WTC11 (cell line): ENCODE results near the gene TMBIM6. TPM values are rescaled to one million over a fixed set of nuclear protein-coding genes. Genes with fewer than 3 reads are reported as not detected.

Experiments used
- ATAC-seq: fragments of 200-7000 bp; cut with Tn5 transposase; 2 replicates; pipeline ENCODE4 v1.10.0; 2021; ENCODE audit warnings: mild to moderate bottlenecking, moderate library complexity
- CTCF ChIA-PET: fragments of 300-600 bp; sonication (Branson Sonifier 250); formaldehyde crosslinking; loops from one replicate; lab custom pipeline; 2021; ENCODE audit warnings: antibody characterized with exemption; lab: Charles Lee
- POLR2A ChIA-PET: fragments of 350-600 bp; sonication (Branson Sonifier 250); formaldehyde crosslinking; loops from one replicate; lab custom pipeline; 2021; ENCODE audit warnings: antibody characterized with exemption; lab: Charles Lee
- DNase-seq: peaks from one replicate; pipeline ENCODE4 v3.0.0; 2021; ENCODE audit warnings: low spot score
- H3K27ac Mint-ChIP-seq: 2 replicates; pipeline ENCODE4 v1.8.0; 2021; ENCODE audit warnings: mixed read lengths
- H3K27me3 Mint-ChIP-seq: 2 replicates; pipeline ENCODE4 v1.8.0; 2021; ENCODE audit warnings: low read depth, mild to moderate bottlenecking, moderate library complexity, mixed read lengths
- H3K36me3 Mint-ChIP-seq: 2 replicates; pipeline ENCODE4 v1.8.0; 2021; ENCODE audit warnings: mixed read lengths
- H3K4me1 Mint-ChIP-seq: 2 replicates; pipeline ENCODE4 v1.8.0; 2022; ENCODE audit warnings: mixed read lengths
- H3K4me3 Mint-ChIP-seq: 2 replicates; pipeline ENCODE4 v1.8.0; 2021; ENCODE audit warnings: mild to moderate bottlenecking, moderate library complexity, mixed read lengths
- H3K9me3 Mint-ChIP-seq: 2 replicates; pipeline ENCODE4 v1.8.0; 2021; ENCODE audit warnings: mixed read lengths
- ATF1 ChIP-seq: sonication (generic); formaldehyde crosslinking; IDR thresholded peaks from 2 replicates; pipeline ENCODE4 v1.8.1; 2023; ENCODE audit warnings: mild to moderate bottlenecking, moderate library complexity, missing genetic modification reagents
- CREM ChIP-seq: sonication (generic); formaldehyde crosslinking; IDR thresholded peaks from 2 replicates; pipeline ENCODE4 v1.8.1; 2022; ENCODE audit warnings: mild to moderate bottlenecking, missing genetic modification reagents, moderate library complexity
- ELF4 ChIP-seq: sonication (generic); formaldehyde crosslinking; IDR thresholded peaks from 2 replicates; pipeline ENCODE4 v1.8.1; 2022; ENCODE audit warnings: low read depth, mild to moderate bottlenecking, moderate library complexity, missing genetic modification reagents
- ESRRA ChIP-seq: sonication (generic); formaldehyde crosslinking; IDR thresholded peaks from 2 replicates; pipeline ENCODE4 v1.8.1; 2022; ENCODE audit warnings: mild to moderate bottlenecking, missing genetic modification reagents, borderline replicate concordance
- FOXP1 ChIP-seq: sonication (generic); formaldehyde crosslinking; IDR thresholded peaks from 2 replicates; pipeline ENCODE4 v1.8.0; 2022; ENCODE audit warnings: missing genetic modification reagents, mild to moderate bottlenecking, moderate library complexity, borderline replicate concordance
- GABPB1 ChIP-seq: sonication (generic); formaldehyde crosslinking; IDR thresholded peaks from 2 replicates; pipeline ENCODE4 v1.8.1; 2023; ENCODE audit warnings: mild to moderate bottlenecking, missing genetic modification reagents
- HMGA2 ChIP-seq: fragments of 250-450 bp; sonication (Bioruptor Pico); IDR thresholded peaks from 2 replicates; pipeline ENCODE4 v1.4.0; 2021; ENCODE audit warnings: mild to moderate bottlenecking, moderate library complexity
- JUN ChIP-seq: sonication (generic); formaldehyde crosslinking; IDR thresholded peaks from 2 replicates; pipeline ENCODE4 v1.8.0; 2023; ENCODE audit warnings: mild to moderate bottlenecking, missing genetic modification reagents
- RELA ChIP-seq: sonication (generic); formaldehyde crosslinking; IDR thresholded peaks from 2 replicates; pipeline ENCODE4 v1.8.1; 2022; ENCODE audit warnings: missing genetic modification reagents, mild to moderate bottlenecking, borderline replicate concordance
- SMAD3 ChIP-seq: sonication (generic); formaldehyde crosslinking; IDR thresholded peaks from 2 replicates; pipeline ENCODE4 v1.8.0; 2022; ENCODE audit warnings: missing genetic modification reagents, mild to moderate bottlenecking, borderline replicate concordance
- USF1 ChIP-seq: sonication (generic); formaldehyde crosslinking; IDR thresholded peaks from 2 replicates; pipeline ENCODE4 v1.8.0; 2022; ENCODE audit warnings: mild to moderate bottlenecking, missing genetic modification reagents
- ZMAT4 ChIP-seq: fragments of 250-450 bp; sonication (Bioruptor Pico); IDR thresholded peaks from 2 replicates; pipeline ENCODE4 v1.9.0; 2021; ENCODE audit warnings: mild to moderate bottlenecking
- ZNF121 ChIP-seq: sonication (generic); formaldehyde crosslinking; IDR thresholded peaks from 2 replicates; pipeline ENCODE4 v1.8.0; 2023; ENCODE audit warnings: missing genetic modification reagents
- ZNF138 ChIP-seq: sonication (generic); formaldehyde crosslinking; conservative IDR thresholded peaks from 2 replicates; pipeline ENCODE4 v1.8.1; 2022; ENCODE audit warnings: mild to moderate bottlenecking, moderate library complexity, missing genetic modification reagents
- ZNF263 ChIP-seq: sonication (generic); formaldehyde crosslinking; IDR thresholded peaks from 2 replicates; pipeline ENCODE4 v1.8.1; 2022; ENCODE audit warnings: low read depth, mild to moderate bottlenecking, moderate library complexity, missing genetic modification reagents
- ZNF425 ChIP-seq: fragments of 250-450 bp; sonication (Bioruptor Pico); conservative IDR thresholded peaks from 2 replicates; pipeline ENCODE4 v1.9.0; 2021; ENCODE audit warnings: mild to moderate bottlenecking
- total RNA-seq: library from RNA; stranded (reverse); gene quantifications from 3 replicates; pipeline ENCODE4 v1.2.3, GENCODE V29; 2021
- TF ChIP-seq, protein P1 (sequence below): fragments of 250-450 bp; sonication (Bioruptor Pico); IDR thresholded peaks from 2 replicates; pipeline ENCODE4 v1.8.0; 2021; ENCODE audit warnings: mild to moderate bottlenecking

Gene TMBIM6
- total RNA-seq, 1 experiment from 2014 or later, result 402 TPM

GRCh38 chr12:49790741-49791555, 49.6 kb downstream of the TMBIM6 start:
- H3K27me3 Mint-ChIP-seq, result no peaks in the 10 kb centered on the region
- no peak for ATAC-seq
- no peak for DNase-seq
- peak overlapping the region; percentile 53; the same call in 1 of the 2 replicates for H3K27ac Mint-ChIP-seq
- CTCF ChIA-PET, result interaction anchor here (0.6 to 1.5 kb wide), 8 partner anchors 8 to 641 kb away, joined by 3 to 10 read pairs (median 4); partner anchors contain the start of genes NCKAP5L and PRPF40B
- peaks cover 9% of the 10 kb centered on the region for H3K9me3 Mint-ChIP-seq
- H3K4me1 Mint-ChIP-seq, result peaks cover 15% of the 10 kb centered on the region
- H3K4me3 Mint-ChIP-seq, result no peak overlapping the region
- peaks cover 6% of the 10 kb centered on the region for H3K36me3 Mint-ChIP-seq
- TF ChIP-seq ZNF138 (CRISPR knock-in tag), result no peak
- POLR2A ChIA-PET, result no interaction called here

DNA sequence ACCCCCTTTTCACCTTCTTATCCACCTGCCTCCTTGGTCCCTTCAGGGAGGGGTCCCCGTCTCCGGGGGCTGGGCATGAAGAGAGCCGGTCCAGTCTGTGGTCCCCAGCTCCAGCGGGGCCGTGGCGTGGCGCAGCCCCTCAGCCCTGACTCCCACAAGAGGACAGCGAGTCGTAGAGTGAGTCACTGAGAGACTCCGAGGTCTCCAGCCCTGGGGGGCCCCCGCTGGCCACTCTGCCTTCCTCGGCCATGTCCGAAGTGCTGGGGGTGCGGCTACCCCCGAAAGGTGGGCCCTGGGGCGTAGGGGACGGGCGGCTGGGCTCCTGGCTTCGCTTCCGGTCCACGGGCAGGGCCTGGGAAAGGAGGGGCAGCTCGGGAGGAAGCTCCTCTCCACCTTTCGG, 50.3 kb downstream of the TMBIM6 start:
- TF ChIP-seq RELA (CRISPR knock-in tag), result no peak
- no peak for TF ChIP-seq ZNF263 (CRISPR knock-in tag)
- TF ChIP-seq SMAD3, result no peak
- TF ChIP-seq FOXP1 (CRISPR knock-in tag), result no peak
- no peak for TF ChIP-seq ATF1
- TF ChIP-seq, all 79 proteins: peak for 0
- Mint-ChIP-seq H3K4me3 (no peak overlapping the region), H3K27ac (no peak overlapping the region), H3K36me3 (peaks cover 6% of the 10 kb centered on the region), H3K27me3 (no peaks in the 10 kb centered on the region), H3K9me3 (peaks cover 9% of the 10 kb centered on the region), H3K4me1 (peaks cover 15% of the 10 kb centered on the region)
- DNase-seq, result no peak
- ATAC-seq, result no peak
- CTCF ChIA-PET, result interaction anchor here (0.6 to 0.7 kb wide), 2 partner anchors 19 to 642 kb away, joined by 3 read pairs; no protein-coding TSS in a partner anchor
- POLR2A ChIA-PET, result no interaction called here

GRCh38 chr12:49792181-49792970, 51.0 kb downstream of the TMBIM6 start:
- CTCF ChIA-PET, result interaction anchor here (0.7 to 1.0 kb wide), 2 partner anchors 14 to 18 kb away, joined by 3 to 5 read pairs; no protein-coding TSS in a partner anchor
- DNase-seq, result no peak
- POLR2A ChIA-PET, result interaction anchor here (0.5 kb wide), 1 partner anchor 51 kb away, joined by 3 read pairs; the partner anchor contains the start of gene TMBIM6

More at GRCh38 chr12:49792181-49792970, 51.0 kb downstream of the TMBIM6 start:
- Mint-ChIP-seq H3K4me3 (no peak overlapping the region), H3K27ac (no peak overlapping the region), H3K9me3 (peaks cover 8% of the 10 kb centered on the region), H3K36me3 (peaks cover 5% of the 10 kb centered on the region), H3K4me1 (peaks cover 15% of the 10 kb centered on the region), H3K27me3 (no peaks in the 10 kb centered on the region)
- ATAC-seq, result no peak
- TF ChIP-seq CREM (no peak), JUN (CRISPR knock-in tag) (no peak), ZNF121 (CRISPR knock-in tag) (no peak), ZNF425 (no peak), HMGA2 (CRISPR knock-in tag) (no peak), RELA (CRISPR knock-in tag) (no peak), USF1 (CRISPR knock-in tag) (no peak), ZMAT4 (CRISPR knock-in tag) (no peak), ELF4 (CRISPR knock-in tag) (no peak), ESRRA (CRISPR knock-in tag) (no peak), GABPB1 (CRISPR knock-in tag) (no peak)
- TF ChIP-seq, protein P1, sequence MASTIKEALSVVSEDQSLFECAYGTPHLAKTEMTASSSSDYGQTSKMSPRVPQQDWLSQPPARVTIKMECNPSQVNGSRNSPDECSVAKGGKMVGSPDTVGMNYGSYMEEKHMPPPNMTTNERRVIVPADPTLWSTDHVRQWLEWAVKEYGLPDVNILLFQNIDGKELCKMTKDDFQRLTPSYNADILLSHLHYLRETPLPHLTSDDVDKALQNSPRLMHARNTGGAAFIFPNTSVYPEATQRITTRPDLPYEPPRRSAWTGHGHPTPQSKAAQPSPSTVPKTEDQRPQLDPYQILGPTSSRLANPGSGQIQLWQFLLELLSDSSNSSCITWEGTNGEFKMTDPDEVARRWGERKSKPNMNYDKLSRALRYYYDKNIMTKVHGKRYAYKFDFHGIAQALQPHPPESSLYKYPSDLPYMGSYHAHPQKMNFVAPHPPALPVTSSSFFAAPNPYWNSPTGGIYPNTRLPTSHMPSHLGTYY (CRISPR knock-in tag), result no peak
